HCT116 (cell line): ENCODE data around the gene DCST2. TPM values are rescaled to one million over a fixed set of nuclear protein-coding genes. Genes with fewer than 3 reads are reported as not detected.
A peak's percentile ranks its signal among the peaks of the same experiment; 100 is the strongest.

Source experiments
- ATAC-seq: fragments of 200-7000 bp; cut with Tn5 transposase; 2 replicates; pipeline ENCODE4 v1.9.1; 2020; ENCODE audit warnings: mild to moderate bottlenecking, moderate library complexity
- BruUV-seq: library from RNA; stranded (reverse); fragments of 400-500 nt; replicated peaks from 2 replicates; lab custom pipeline; 2021; lab: Mats Ljungman, UMichigan
- CTCF ChIA-PET: fragments of 300-600 bp; sonication (Branson Sonifier 250); formaldehyde crosslinking; loops from one replicate; lab custom pipeline; 2021; ENCODE audit warnings: antibody characterized with exemption; lab: Charles Lee
- POLR2A ChIA-PET: fragments of 300-600, 350-600 bp; sonication (Branson Sonifier 250); formaldehyde crosslinking; loops from one replicate; lab custom pipeline; 2021; ENCODE audit warnings: antibody characterized with exemption; lab: Charles Lee
- RAD21 ChIA-PET, 2 experiments: fragments of 300-600 bp; sonication (Branson Sonifier 250); formaldehyde crosslinking; loops; one replicate each; lab custom pipeline; 2023; ENCODE audit warnings: low total read pairs in 2 of 2; ENCODE audit not compliant: uncharacterized antibody in 2 of 2, unreplicated experiment in 2 of 2, low non-redundant PET in 1 of 2; lab: Charles Lee
- DNase-seq: peaks from one replicate; pipeline ENCODE4 v3.0.0-alpha.2; 2010; ENCODE audit warnings: low read depth, low spot score
- H2AFZ ChIP-seq: fragments of 200-600 bp; shearing (Covaris generic), sonication (generic); 2 replicates; pipeline ENCODE4 v1.6.1; 2017; ENCODE audit warnings: low read depth, mixed run types, mixed read lengths, antibody characterized with exemption, low read length; ENCODE audit not compliant: poor library complexity, severe bottlenecking
- H3K27ac ChIP-seq: 2 replicates; pipeline ENCODE4 v1.5.1; 2012; ENCODE audit warnings: low read depth, low read length
- H3K27me3 ChIP-seq: fragments of 200-600 bp; sonication (generic); 2 replicates; pipeline ENCODE4 v1.6.1; 2016; ENCODE audit warnings: mixed run types, low read length, mixed read lengths; ENCODE audit not compliant: insufficient read depth
- H3K36me3 ChIP-seq, 2 experiments: fragments of 200-500 bp in 1 of 2; fragments of 200-600 bp in 1 of 2; sonication (Bioruptor generic) in 1 of 2; sonication (generic) in 1 of 2; 2 replicates each; pipeline versions ENCODE4 v1.5.1 to v1.6.1; 2014 to 2016; ENCODE audit warnings: low read length in 2 of 2, inconsistent platforms in 1 of 2, mixed read lengths in 1 of 2, mixed run types in 1 of 2; ENCODE audit not compliant: insufficient read depth in 2 of 2, control insufficient read depth in 1 of 2
- H3K4me1 ChIP-seq, 2 experiments: fragments of 200-600 bp in 1 of 2; sonication (generic) in 1 of 2; 2 replicates each; pipeline versions ENCODE4 v1.5.1 to v1.6.1; 2012 to 2017; ENCODE audit warnings: low read length in 2 of 2, inconsistent platforms in 1 of 2, mild to moderate bottlenecking in 1 of 2, mixed read lengths in 1 of 2, mixed run types in 1 of 2, moderate library complexity in 1 of 2; ENCODE audit not compliant: insufficient read depth in 2 of 2, control insufficient read depth in 1 of 2
- H3K4me2 ChIP-seq: fragments of 200-600 bp; sonication (generic); 2 replicates; pipeline ENCODE4 v1.6.1; 2017; ENCODE audit warnings: mixed run types, low read length, mixed read lengths
- H3K4me3 ChIP-seq, 2 experiments: fragments of 200-600 bp in 1 of 2; sonication (generic) in 1 of 2; replicated peaks in 1 of 2; 2 replicates each; pipeline ENCODE4 v1.5.1; 2011 to 2016; ENCODE audit warnings: low read length in 2 of 2, control low read depth in 1 of 2, low read depth in 1 of 2, mild to moderate bottlenecking in 1 of 2, mixed read lengths in 1 of 2, mixed run types in 1 of 2
- H3K79me2 ChIP-seq: fragments of 200-600 bp; sonication (generic); 2 replicates; pipeline ENCODE4 v1.6.1; 2017; ENCODE audit warnings: mild to moderate bottlenecking, mixed run types, low read length, moderate library complexity, mixed read lengths; ENCODE audit not compliant: insufficient read depth
- H3K9ac ChIP-seq: fragments of 200-600 bp; sonication (generic); 2 replicates; pipeline ENCODE4 v1.6.1; 2016; ENCODE audit warnings: low read length, mixed read lengths
- H3K9me2 ChIP-seq: fragments of 200-600 bp; sonication (generic), shearing (Covaris generic); 2 replicates; pipeline ENCODE4 v1.6.1; 2017; ENCODE audit warnings: mixed run types, mild to moderate bottlenecking, moderate library complexity; ENCODE audit not compliant: insufficient read depth
- H3K9me3 ChIP-seq, 2 experiments: fragments of 200-500 bp in 1 of 2; fragments of 200-600 bp in 1 of 2; sonication (Bioruptor generic) in 1 of 2; sonication (generic) in 1 of 2; 2 replicates each; pipeline ENCODE4 v1.6.1; 2014 to 2017; ENCODE audit warnings: low read length in 2 of 2, mixed read lengths in 2 of 2, inconsistent platforms in 1 of 2, low read depth in 1 of 2, mild to moderate bottlenecking in 1 of 2, mixed run types in 1 of 2, moderate library complexity in 1 of 2; ENCODE audit not compliant: control insufficient read depth in 1 of 2, insufficient read depth in 1 of 2
- H4K20me1 ChIP-seq: fragments of 200-600 bp; sonication (generic), shearing (Covaris generic); 2 replicates; pipeline ENCODE4 v1.6.1; 2017; ENCODE audit warnings: mixed run types, mild to moderate bottlenecking, moderate library complexity; ENCODE audit not compliant: insufficient read depth
- CEBPB ChIP-seq: IDR thresholded peaks from 2 replicates; pipeline ENCODE4 v1.6.1; 2012; ENCODE audit warnings: low read depth
- ELF1 ChIP-seq: IDR thresholded peaks from 2 replicates; pipeline ENCODE4 v1.6.1; 2012; ENCODE audit warnings: low read depth, borderline replicate concordance
- EZH2phosphoT487 ChIP-seq: fragments of 200-600 bp; IDR thresholded peaks from 2 replicates; pipeline ENCODE4 v1.6.1; 2018; ENCODE audit warnings: antibody characterized with exemption, borderline replicate concordance
- RAD21 ChIP-seq: IDR thresholded peaks from 2 replicates; pipeline ENCODE4 v1.6.1; 2012; ENCODE audit warnings: low read depth, mild to moderate bottlenecking
- SP1 ChIP-seq: IDR thresholded peaks from 2 replicates; pipeline ENCODE4 v1.6.1; 2012; ENCODE audit warnings: low read depth
- TCF7L2 ChIP-seq: IDR thresholded peaks from 2 replicates; pipeline ENCODE4 v1.7.0; 2011; ENCODE audit warnings: borderline replicate concordance, inconsistent platforms; ENCODE audit not compliant: insufficient read depth, insufficient read length; ENCODE audit errors: extremely low read depth
- YY1 ChIP-seq: IDR thresholded peaks from 2 replicates; pipeline ENCODE4 v1.6.1; 2011; ENCODE audit warnings: low read length, low read depth, moderate library complexity, mild to moderate bottlenecking; ENCODE audit not compliant: insufficient replicate concordance; ENCODE audit errors: extremely low read depth
- ZFX ChIP-seq: fragments of 450-650 bp; IDR thresholded peaks from 2 replicates; pipeline ENCODE4 v1.6.1; 2017
- intact Hi-C: fragments of 100-400 bp; cut with micrococcal nuclease; formaldehyde crosslinking; loops from 2 replicates; pipeline ENCODE4 v1.10.0; 2022
- total RNA-seq: library from RNA; stranded (reverse); gene quantifications from one replicate; pipeline ENCODE4 v1.2.1, GENCODE V29; 2021; ENCODE audit not compliant: unreplicated experiment
- TF ChIP-seq, protein P1 (sequence below): IDR thresholded peaks from 2 replicates; pipeline ENCODE4 v1.6.1; 2012; ENCODE audit warnings: low read depth
- TF ChIP-seq, protein P2 (sequence below): IDR thresholded peaks from 2 replicates; pipeline ENCODE4 v1.6.1; 2012
- TF ChIP-seq, protein P3 (sequence below), 3 experiments: fragments of 200-600 bp in 1 of 3; sonication (generic) in 1 of 3; IDR thresholded peaks in 2 of 3; conservative IDR thresholded peaks in 1 of 3; 2 replicates each; pipeline ENCODE4 v1.5.1; 2012 to 2017; ENCODE audit warnings: low read depth in 2 of 3, low read length in 2 of 3, antibody characterized with exemption in 1 of 3, borderline replicate concordance in 1 of 3, control low read depth in 1 of 3, mild to moderate bottlenecking in 1 of 3, mixed read lengths in 1 of 3, mixed run types in 1 of 3, moderate library complexity in 1 of 3; ENCODE audit not compliant: insufficient read depth in 1 of 3

The DCST2 gene
- total RNA-seq, 1 experiment from 2014 or later: 2.0 TPM

DNA sequence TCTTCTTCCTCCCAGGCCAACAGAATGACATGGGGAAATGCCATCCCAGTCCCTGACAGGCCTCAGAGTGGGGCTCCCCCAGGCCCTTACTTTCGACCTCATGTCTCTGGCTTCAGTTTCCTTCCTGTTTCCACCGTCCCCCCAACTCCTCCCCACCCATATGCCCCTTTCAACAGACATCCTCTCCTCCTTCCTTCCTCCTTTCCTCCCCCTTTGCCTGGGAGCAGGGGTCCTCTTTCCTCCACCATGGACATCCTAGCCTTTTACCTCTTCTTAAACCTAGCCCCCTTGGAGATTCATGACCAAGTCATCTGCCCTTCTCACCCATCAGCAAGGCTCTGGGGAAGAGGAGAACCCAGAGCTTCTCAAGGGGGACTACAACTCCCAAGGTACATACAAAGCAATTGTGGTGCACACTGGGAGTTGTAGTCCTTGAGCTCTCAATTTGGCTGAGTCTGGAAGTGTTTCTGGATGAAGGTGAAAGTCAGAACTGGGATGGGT, 26.9 kb downstream of the DCST2 start (continued):
- TF ChIP-seq, protein P1, sequence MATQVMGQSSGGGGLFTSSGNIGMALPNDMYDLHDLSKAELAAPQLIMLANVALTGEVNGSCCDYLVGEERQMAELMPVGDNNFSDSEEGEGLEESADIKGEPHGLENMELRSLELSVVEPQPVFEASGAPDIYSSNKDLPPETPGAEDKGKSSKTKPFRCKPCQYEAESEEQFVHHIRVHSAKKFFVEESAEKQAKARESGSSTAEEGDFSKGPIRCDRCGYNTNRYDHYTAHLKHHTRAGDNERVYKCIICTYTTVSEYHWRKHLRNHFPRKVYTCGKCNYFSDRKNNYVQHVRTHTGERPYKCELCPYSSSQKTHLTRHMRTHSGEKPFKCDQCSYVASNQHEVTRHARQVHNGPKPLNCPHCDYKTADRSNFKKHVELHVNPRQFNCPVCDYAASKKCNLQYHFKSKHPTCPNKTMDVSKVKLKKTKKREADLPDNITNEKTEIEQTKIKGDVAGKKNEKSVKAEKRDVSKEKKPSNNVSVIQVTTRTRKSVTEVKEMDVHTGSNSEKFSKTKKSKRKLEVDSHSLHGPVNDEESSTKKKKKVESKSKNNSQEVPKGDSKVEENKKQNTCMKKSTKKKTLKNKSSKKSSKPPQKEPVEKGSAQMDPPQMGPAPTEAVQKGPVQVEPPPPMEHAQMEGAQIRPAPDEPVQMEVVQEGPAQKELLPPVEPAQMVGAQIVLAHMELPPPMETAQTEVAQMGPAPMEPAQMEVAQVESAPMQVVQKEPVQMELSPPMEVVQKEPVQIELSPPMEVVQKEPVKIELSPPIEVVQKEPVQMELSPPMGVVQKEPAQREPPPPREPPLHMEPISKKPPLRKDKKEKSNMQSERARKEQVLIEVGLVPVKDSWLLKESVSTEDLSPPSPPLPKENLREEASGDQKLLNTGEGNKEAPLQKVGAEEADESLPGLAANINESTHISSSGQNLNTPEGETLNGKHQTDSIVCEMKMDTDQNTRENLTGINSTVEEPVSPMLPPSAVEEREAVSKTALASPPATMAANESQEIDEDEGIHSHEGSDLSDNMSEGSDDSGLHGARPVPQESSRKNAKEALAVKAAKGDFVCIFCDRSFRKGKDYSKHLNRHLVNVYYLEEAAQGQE: no peak

DNA sequence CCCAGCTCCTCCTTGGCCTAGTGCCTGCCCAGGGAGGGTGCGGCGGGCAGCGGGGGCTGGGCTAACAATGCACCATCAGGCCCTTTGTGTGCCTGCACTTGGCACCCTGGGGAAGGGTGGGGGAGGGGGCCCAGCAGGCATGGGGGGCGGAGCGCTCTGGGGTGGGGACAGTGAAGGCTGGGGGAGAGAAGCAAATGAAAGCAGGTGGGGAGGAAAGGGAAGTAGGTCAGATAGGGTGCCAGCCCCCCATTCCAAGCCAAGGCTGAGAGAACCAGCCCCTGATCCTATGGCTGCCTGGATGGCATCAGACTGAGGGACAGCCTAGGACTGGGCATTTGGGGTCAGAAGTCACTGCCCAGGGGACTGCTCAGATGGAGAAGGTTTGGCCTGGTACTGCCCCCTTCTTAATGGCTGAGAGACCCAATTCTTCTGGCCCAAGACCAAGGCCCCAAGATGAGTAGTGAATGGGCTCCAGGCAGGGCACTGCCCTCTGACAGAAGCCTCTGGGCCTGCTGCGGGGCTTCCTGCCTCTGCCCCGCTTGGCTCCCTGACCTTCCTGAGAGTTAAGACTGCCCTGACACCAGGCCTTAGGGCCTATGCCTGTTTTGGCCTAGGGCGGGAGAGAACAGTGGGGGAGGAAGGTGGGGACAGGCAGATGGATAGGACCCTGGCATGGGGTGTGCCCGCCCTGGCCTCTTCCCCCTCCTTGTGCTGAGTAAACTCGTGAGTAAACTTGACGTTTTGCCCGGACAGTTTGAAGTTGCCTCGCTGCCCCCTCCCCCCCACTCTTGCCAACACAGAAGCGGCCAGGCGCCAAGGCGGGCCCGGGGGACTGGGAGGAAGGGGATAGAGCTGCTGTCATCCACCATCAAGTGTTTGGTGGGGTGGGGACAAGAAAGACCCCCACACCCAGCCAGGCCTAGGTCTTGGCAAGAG, 28.2 kb downstream of the DCST2 start:
- peak overlapping the region in 1 of 2 experiments; percentile 98; a peak in 2 of 4 replicates for H3K4me3 ChIP-seq
- CTCF ChIA-PET: interaction anchor here (2.3 kb wide), 1 partner anchor 46 kb away, joined by 7 read pairs; the partner anchor contains the start of gene ADAM15
- no peaks in the 10 kb centered on the region for H4K20me1 ChIP-seq
- no peak for ATAC-seq
- H3K79me2 ChIP-seq: peaks cover 73% of the 10 kb centered on the region
- H3K27me3 ChIP-seq: no peaks in the 10 kb centered on the region
- H2AFZ ChIP-seq: no peak overlapping the region
- intact Hi-C loops: no loop called here
- no TSS peak for BruUV-seq
- H3K4me1 ChIP-seq: peaks cover 11 to 66% of the 10 kb centered on the region in 2 experiments
- peak overlapping the region; percentile 93 for H3K9ac ChIP-seq
- H3K9me2 ChIP-seq: no peaks in the 10 kb centered on the region
- RAD21 ChIA-PET: no interaction called here
- H3K27ac ChIP-seq: peak overlapping the region; percentile 97; the same call in 1 of the 2 replicates
- POLR2A ChIA-PET: interaction anchor here (1.0 to 1.5 kb wide), 2 partner anchors 12 to 33 kb away, joined by 3 to 6 read pairs; no protein-coding TSS in a partner anchor
- H3K4me2 ChIP-seq: peak overlapping the region; percentile 80
- peaks cover 0 to 2% of the 10 kb centered on the region in 2 experiments; a peak in 2 of 4 replicates for H3K36me3 ChIP-seq
- no peak for DNase-seq
- TF ChIP-seq, protein P2, sequence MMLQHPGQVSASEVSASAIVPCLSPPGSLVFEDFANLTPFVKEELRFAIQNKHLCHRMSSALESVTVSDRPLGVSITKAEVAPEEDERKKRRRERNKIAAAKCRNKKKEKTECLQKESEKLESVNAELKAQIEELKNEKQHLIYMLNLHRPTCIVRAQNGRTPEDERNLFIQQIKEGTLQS: no peak
- TF ChIP-seq CEBPB: no peak
- TF ChIP-seq, protein P3, sequence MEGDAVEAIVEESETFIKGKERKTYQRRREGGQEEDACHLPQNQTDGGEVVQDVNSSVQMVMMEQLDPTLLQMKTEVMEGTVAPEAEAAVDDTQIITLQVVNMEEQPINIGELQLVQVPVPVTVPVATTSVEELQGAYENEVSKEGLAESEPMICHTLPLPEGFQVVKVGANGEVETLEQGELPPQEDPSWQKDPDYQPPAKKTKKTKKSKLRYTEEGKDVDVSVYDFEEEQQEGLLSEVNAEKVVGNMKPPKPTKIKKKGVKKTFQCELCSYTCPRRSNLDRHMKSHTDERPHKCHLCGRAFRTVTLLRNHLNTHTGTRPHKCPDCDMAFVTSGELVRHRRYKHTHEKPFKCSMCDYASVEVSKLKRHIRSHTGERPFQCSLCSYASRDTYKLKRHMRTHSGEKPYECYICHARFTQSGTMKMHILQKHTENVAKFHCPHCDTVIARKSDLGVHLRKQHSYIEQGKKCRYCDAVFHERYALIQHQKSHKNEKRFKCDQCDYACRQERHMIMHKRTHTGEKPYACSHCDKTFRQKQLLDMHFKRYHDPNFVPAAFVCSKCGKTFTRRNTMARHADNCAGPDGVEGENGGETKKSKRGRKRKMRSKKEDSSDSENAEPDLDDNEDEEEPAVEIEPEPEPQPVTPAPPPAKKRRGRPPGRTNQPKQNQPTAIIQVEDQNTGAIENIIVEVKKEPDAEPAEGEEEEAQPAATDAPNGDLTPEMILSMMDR (IDR thresholded peaks at IDR 0.05 in 2 of 3, conservative IDR thresholded peaks at IDR 0.05 in 1 of 3; ENCODE audit: borderline replicate concordance in 1 of 3, insufficient read depth in 1 of 3, low read depth in 2 of 3, low read length in 2 of 3): no peak
- no peak for TF ChIP-seq YY1
- TF ChIP-seq, protein P1: no peak
- no peak for TF ChIP-seq EZH2phosphoT487
- TF ChIP-seq ELF1: no peak
- TF ChIP-seq TCF7L2: no peak
- no peak for TF ChIP-seq ZFX
- no peak for TF ChIP-seq RAD21
- no peak for TF ChIP-seq SP1
- H3K9me3 ChIP-seq: no peaks in the 10 kb centered on the region
